Activated CD4-positive, alpha-beta T cell treated with anti-CD3 and anti-CD28 coated beads, Interleukin-2, amount 10 ng/mL, durations not matched to agents 24 days and 14 days (primary cell): Measurements from ENCODE around the gene CHCHD3. TPM values are rescaled to one million over a fixed set of nuclear protein-coding genes. Genes with fewer than 3 reads are reported as not detected.
"Not testable (repeated sequence)": the region's sequence is repeated elsewhere in the genome, so short reads cannot be mapped to it uniquely, and the experiment has no call there.

Source experiments
- DNase-seq: peaks from one replicate; pipeline ENCODE4 v3.0.0; 2022
- H3K27ac Mint-ChIP-seq: one replicate; pipeline ENCODE4 v1.8.0; 2022; ENCODE audit warnings: mild to moderate bottlenecking, mixed read lengths
- H3K27me3 Mint-ChIP-seq: one replicate; pipeline ENCODE4 v1.8.0; 2022; ENCODE audit warnings: mixed read lengths
- H3K36me3 Mint-ChIP-seq: one replicate; pipeline ENCODE4 v1.8.0; 2022; ENCODE audit warnings: low read depth, mild to moderate bottlenecking, mixed read lengths
- H3K4me1 Mint-ChIP-seq: one replicate; pipeline ENCODE4 v1.8.0; 2021; ENCODE audit warnings: mixed read lengths
- H3K4me3 Mint-ChIP-seq: one replicate; pipeline ENCODE4 v1.8.0; 2022; ENCODE audit warnings: mild to moderate bottlenecking, moderate library complexity, mixed read lengths
- H3K9me3 Mint-ChIP-seq: one replicate; pipeline ENCODE4 v1.8.0; 2021; ENCODE audit warnings: mixed read lengths
- intact Hi-C: fragments of 100-400 bp; cut with micrococcal nuclease; formaldehyde crosslinking; loops from one replicate; pipeline ENCODE4 v1.15.1; 2023
- total RNA-seq: library from RNA; stranded (reverse); gene quantifications from 2 replicates; pipeline ENCODE4 v1.2.3, GENCODE V29; 2022

The CHCHD3 gene
- total RNA-seq, 1 donor from 2014 or later = 76.2 TPM

- H3K4me1 Mint-ChIP-seq, intact Hi-C loops: not testable (repeated sequence)
These were observed 179.6 kb downstream of the CHCHD3 start for GRCh38 chr7:132902294-132902693.

GRCh38 chr7:132901241-132901640 is 180.6 kb downstream of the CHCHD3 start:
- Mint-ChIP-seq H3K9me3 (peaks cover 3% of the 10 kb centered on the region), H3K4me1 (peaks cover 2% of the 10 kb centered on the region), H3K27ac (no peak overlapping the region), H3K36me3 (peaks cover 8% of the 10 kb centered on the region), H3K27me3 (no peaks in the 10 kb centered on the region), H3K4me3 (no peak overlapping the region)
- intact Hi-C loops = no loop called here
- no peak for DNase-seq

More at GRCh38 chr7:132902294-132902693, 179.6 kb downstream of the CHCHD3 start:
- H3K9me3 Mint-ChIP-seq, H3K36me3 Mint-ChIP-seq, H3K27ac Mint-ChIP-seq, H3K4me3 Mint-ChIP-seq, H3K27me3 Mint-ChIP-seq, DNase-seq: not testable (repeated sequence)

- no peak for DNase-seq
- intact Hi-C loops = no loop called here
- Mint-ChIP-seq H3K9me3 (peaks cover 3% of the 10 kb centered on the region), H3K27ac (no peak overlapping the region), H3K4me3 (no peak overlapping the region), H3K4me1 (peaks cover 1% of the 10 kb centered on the region), H3K36me3 (peaks cover 8% of the 10 kb centered on the region), H3K27me3 (no peaks in the 10 kb centered on the region)
These were observed 182.1 kb downstream of the CHCHD3 start for GRCh38 chr7:132899833-132900232.

- not testable (repeated sequence) for H3K36me3 Mint-ChIP-seq, H3K27me3 Mint-ChIP-seq, H3K4me1 Mint-ChIP-seq
These were observed 183.2 kb downstream of the CHCHD3 start for GRCh38 chr7:132898641-132899175.

GRCh38 chr7:132897093-132897687 is 184.7 kb downstream of the CHCHD3 start:
- H3K4me3 Mint-ChIP-seq = no peak overlapping the region
- H3K27me3 Mint-ChIP-seq = no peaks in the 10 kb centered on the region
- intact Hi-C loops = no loop called here
- H3K4me1 Mint-ChIP-seq = no peaks in the 10 kb centered on the region
- DNase-seq = no peak
- peaks cover under 1% of the 10 kb centered on the region for H3K9me3 Mint-ChIP-seq
- H3K36me3 Mint-ChIP-seq = peaks cover 4% of the 10 kb centered on the region
- H3K27ac Mint-ChIP-seq = no peak overlapping the region

More at GRCh38 chr7:132898641-132899175, 183.2 kb downstream of the CHCHD3 start:
- H3K9me3 Mint-ChIP-seq, H3K27ac Mint-ChIP-seq, intact Hi-C loops, H3K4me3 Mint-ChIP-seq, DNase-seq: not testable (repeated sequence)

- no peak for DNase-seq
- H3K9me3 Mint-ChIP-seq = peaks cover 4% of the 10 kb centered on the region
These were observed 186.7 kb downstream of the CHCHD3 start for GRCh38 chr7:132895231-132895630.

GRCh38 chr7:132893560-132893959 is 188.3 kb downstream of the CHCHD3 start:
- Mint-ChIP-seq H3K4me3 (no peak overlapping the region), H3K36me3 (peaks cover 6% of the 10 kb centered on the region), H3K27me3 (no peaks in the 10 kb centered on the region), H3K9me3 (peaks cover 4% of the 10 kb centered on the region), H3K27ac (no peak overlapping the region), H3K4me1 (no peaks in the 10 kb centered on the region)
- no peak for DNase-seq
- intact Hi-C loops = no loop called here

More at GRCh38 chr7:132895231-132895630, 186.7 kb downstream of the CHCHD3 start:
- Mint-ChIP-seq H3K36me3 (peaks cover 6% of the 10 kb centered on the region), H3K27me3 (no peaks in the 10 kb centered on the region), H3K4me1 (no peaks in the 10 kb centered on the region), H3K27ac (no peak overlapping the region), H3K4me3 (no peak overlapping the region)
- intact Hi-C loops = no loop called here

- H3K9me3 Mint-ChIP-seq, H3K27ac Mint-ChIP-seq, intact Hi-C loops, H3K4me1 Mint-ChIP-seq, H3K4me3 Mint-ChIP-seq, H3K36me3 Mint-ChIP-seq, DNase-seq, H3K27me3 Mint-ChIP-seq: not testable (repeated sequence)
These were observed 189.1 kb downstream of the CHCHD3 start for GRCh38 chr7:132892744-132893143.

- Mint-ChIP-seq H3K9me3 (peaks cover 4% of the 10 kb centered on the region), H3K27ac (no peak overlapping the region), H3K4me3 (no peak overlapping the region), H3K27me3 (no peaks in the 10 kb centered on the region), H3K4me1 (no peaks in the 10 kb centered on the region), H3K36me3 (peaks cover 4% of the 10 kb centered on the region)
- intact Hi-C loops = no loop called here
- DNase-seq = no peak
These were observed 190.3 kb downstream of the CHCHD3 start for GRCh38 chr7:132891554-132891953.

GRCh38 chr7:132882714-132883428 is 199.0 kb downstream of the CHCHD3 start:
- no peaks in the 10 kb centered on the region for H3K27me3 Mint-ChIP-seq

GRCh38 chr7:132881317-132881716 is 200.6 kb downstream of the CHCHD3 start:
- no peak for DNase-seq
- H3K4me3 Mint-ChIP-seq = no peak overlapping the region
- H3K9me3 Mint-ChIP-seq = no peaks in the 10 kb centered on the region
- intact Hi-C loops = no loop called here
- peaks cover 21% of the 10 kb centered on the region for H3K4me1 Mint-ChIP-seq
- no peaks in the 10 kb centered on the region for H3K27me3 Mint-ChIP-seq
- peaks cover 9% of the 10 kb centered on the region for H3K36me3 Mint-ChIP-seq
- H3K27ac Mint-ChIP-seq = no peak overlapping the region

More at GRCh38 chr7:132882714-132883428, 199.0 kb downstream of the CHCHD3 start:
- DNase-seq = peak; percentile 74
- peak overlapping the region; percentile 16 for H3K4me3 Mint-ChIP-seq
- no peaks in the 10 kb centered on the region for H3K9me3 Mint-ChIP-seq
- peak overlapping the region; percentile 10 for H3K27ac Mint-ChIP-seq
- peaks cover 21% of the 10 kb centered on the region for H3K4me1 Mint-ChIP-seq
- H3K36me3 Mint-ChIP-seq = peaks cover 9% of the 10 kb centered on the region
- intact Hi-C loops = no loop called here

GRCh38 chr7:132879579-132879978 is 202.3 kb downstream of the CHCHD3 start:
- H3K27ac Mint-ChIP-seq = no peak overlapping the region
- H3K9me3 Mint-ChIP-seq = no peaks in the 10 kb centered on the region
- H3K4me3 Mint-ChIP-seq = no peak overlapping the region
- DNase-seq = no peak
- H3K4me1 Mint-ChIP-seq = peaks cover 21% of the 10 kb centered on the region
- H3K27me3 Mint-ChIP-seq = no peaks in the 10 kb centered on the region
- H3K36me3 Mint-ChIP-seq = peaks cover 8% of the 10 kb centered on the region
- intact Hi-C loops = no loop called here

GRCh38 chr7:132878204-132878919 is 203.5 kb downstream of the CHCHD3 start:
- no peak overlapping the region for H3K4me3 Mint-ChIP-seq
- DNase-seq = no peak
- peaks cover 4% of the 10 kb centered on the region for H3K36me3 Mint-ChIP-seq
- no peaks in the 10 kb centered on the region for H3K27me3 Mint-ChIP-seq
- intact Hi-C loops = no loop called here
- no peak overlapping the region for H3K27ac Mint-ChIP-seq
- peaks cover 13% of the 10 kb centered on the region for H3K4me1 Mint-ChIP-seq
- no peaks in the 10 kb centered on the region for H3K9me3 Mint-ChIP-seq

- Mint-ChIP-seq H3K4me3 (no peak overlapping the region), H3K9me3 (no peaks in the 10 kb centered on the region), H3K36me3 (peaks cover 4% of the 10 kb centered on the region), H3K27ac (no peak overlapping the region), H3K27me3 (no peaks in the 10 kb centered on the region), H3K4me1 (peaks cover 5% of the 10 kb centered on the region)
- no peak for DNase-seq
- intact Hi-C loops = no loop called here
These were observed 204.3 kb downstream of the CHCHD3 start for GRCh38 chr7:132877573-132877972.
